NCI-H1105 treated with DMSO at 0.1 percent for 48 hours (cell line): Measurements from ENCODE around the gene EMSY.

Experiments
- DNase-seq: peaks from one replicate; lab custom pipeline; 2025; lab: John Stamatoyannopoulos, UW

The EMSY gene

DNA sequence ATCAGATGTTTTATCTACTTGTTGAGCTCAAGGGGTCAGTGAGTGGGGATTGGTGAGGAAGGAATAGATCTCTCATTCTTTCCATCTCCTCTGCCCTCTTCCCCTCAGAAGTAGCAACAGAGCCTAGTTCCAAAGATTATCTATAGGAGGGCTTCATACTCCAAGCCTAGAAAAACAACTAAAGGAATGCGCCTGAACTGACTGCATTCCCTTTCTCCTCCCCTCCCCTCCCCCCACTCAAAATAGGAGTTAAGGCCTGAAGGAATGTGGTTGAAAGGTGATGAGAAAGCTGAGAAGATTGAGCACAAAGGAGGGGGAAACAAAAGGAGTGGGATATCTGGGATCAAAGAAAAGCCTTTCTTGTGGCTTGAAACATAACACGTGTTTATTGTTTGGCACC, 10.5 kb downstream of the EMSY start:
- DNase-seq = no peak

DNA sequence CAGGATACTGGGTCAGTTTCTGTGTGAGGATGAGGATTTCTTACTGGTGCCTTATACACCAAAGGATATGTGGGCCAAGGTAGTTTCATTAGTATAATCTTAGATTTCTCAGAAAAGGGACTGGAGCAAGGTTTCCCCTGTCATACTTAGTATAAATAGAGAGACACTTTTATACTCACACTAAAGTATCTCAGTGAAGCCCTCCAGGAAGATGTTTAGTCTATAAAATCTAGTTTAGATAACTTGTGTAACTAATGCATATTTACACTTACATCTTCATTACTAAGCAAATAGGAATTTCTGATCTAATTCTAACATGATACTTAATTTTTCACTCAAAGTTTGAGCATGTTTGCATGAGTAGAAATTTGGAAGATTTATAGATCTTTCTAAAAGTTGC, 11.1 kb downstream of the EMSY start:
- no peak for DNase-seq

DNA sequence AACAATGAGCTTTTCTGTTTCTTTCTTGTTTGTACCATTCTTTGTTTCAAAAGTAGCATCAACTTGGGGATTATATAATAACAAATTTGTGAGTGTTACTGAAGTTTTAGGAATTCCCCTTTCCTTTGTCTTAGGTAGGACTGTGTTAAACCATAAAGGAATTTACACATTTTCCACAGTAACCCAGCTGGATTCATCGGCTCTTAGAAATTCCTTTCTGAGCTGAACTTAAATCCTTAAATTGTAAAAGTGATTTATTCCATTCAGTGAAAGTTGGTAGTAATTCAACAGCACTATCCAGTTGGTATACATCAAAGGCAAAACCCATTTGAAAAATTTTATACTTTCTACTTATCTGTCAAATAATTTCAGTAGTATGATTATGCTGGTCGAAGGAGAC, 11.8 kb downstream of the EMSY start:
- no peak for DNase-seq

DNA sequence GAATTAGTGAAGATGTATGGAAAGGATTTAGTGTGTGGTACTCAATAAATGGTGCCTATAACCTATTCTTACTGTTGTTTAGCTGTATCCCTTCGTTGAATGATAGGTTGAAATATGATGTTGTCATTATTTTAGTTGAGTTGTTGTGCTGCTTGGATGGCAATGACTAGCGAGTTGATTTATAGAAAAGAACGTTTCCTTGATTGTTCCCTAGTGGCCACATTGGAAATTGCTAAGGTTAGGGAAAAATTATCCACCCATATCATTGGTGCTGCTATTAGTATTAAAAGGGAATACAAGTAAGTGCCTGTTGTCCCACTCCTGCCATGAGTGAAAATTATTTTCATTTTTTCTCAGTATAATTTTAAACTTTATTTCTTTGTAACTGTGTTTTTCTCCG, 14.5 kb downstream of the EMSY start:
- no peak for DNase-seq

DNA sequence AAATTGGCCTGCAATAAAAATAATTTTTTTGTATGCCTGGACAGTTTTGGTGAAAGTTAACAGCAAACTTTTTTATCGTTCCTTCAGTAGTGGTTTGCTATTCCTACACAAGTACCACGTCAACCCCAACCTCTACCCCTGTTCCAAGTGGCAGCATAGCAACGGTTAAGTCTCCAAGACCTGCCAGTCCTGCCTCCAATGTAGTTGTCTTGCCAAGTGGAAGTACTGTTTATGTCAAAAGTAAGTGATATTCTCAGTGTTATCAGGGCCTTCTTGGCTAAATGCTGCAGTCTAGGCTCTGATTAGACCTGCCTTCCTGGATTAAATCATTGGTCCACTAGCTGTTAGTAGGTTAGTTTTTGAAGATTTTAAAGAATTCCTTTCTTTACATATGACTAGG, 15.0 kb downstream of the EMSY start:
- no peak for DNase-seq

GRCh38 chr11:76462317-76462716, 17.5 kb downstream of the EMSY start:
- no peak for DNase-seq

DNA sequence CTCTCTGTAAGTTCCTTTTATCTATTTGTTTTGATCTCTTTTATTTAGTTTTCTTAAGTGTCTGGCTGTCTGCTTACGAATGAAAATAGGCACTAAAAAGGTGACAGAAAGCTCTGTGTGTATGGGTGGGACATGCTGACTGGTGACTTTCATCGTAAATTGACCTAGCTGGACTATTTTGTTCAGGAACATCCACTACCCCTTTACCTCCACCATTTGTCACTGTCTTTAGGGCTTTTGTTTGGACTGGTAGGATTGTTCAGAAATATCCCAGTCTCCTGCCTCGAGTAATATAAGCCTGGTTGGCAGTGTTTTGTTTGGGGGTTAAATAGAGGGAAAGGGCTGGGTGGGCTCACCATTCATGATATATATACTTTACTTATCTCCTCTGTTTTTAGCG, 20.9 kb downstream of the EMSY start:
- DNase-seq = no peak

- no peak for DNase-seq
These were observed 21.8 kb downstream of the EMSY start for GRCh38 chr11:76466666-76467065.

DNA sequence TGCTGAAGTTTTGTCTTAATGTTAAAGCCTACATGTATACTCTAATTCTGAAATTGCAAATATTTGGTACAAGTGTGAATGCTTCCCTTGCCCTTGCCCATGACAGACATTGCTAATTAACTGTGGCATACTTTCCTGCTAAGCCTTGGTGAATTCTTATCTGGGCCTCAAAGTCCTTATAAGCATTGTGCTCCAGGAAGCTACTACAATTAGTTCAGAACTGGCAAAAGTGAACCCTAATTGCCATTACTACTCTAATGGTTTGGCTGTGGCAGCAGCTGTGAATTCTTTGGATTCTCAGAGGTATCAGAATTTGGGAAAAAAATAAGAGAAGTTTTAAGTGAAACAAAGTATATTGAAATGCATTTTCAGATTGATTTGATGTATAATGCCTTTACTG, 24.3 kb downstream of the EMSY start:
- DNase-seq = no peak

GRCh38 chr11:76471382-76471781, 26.6 kb downstream of the EMSY start:
- no peak for DNase-seq

- DNase-seq = no peak
These were observed 35.4 kb downstream of the EMSY start for GRCh38 chr11:76480241-76480640.

DNA sequence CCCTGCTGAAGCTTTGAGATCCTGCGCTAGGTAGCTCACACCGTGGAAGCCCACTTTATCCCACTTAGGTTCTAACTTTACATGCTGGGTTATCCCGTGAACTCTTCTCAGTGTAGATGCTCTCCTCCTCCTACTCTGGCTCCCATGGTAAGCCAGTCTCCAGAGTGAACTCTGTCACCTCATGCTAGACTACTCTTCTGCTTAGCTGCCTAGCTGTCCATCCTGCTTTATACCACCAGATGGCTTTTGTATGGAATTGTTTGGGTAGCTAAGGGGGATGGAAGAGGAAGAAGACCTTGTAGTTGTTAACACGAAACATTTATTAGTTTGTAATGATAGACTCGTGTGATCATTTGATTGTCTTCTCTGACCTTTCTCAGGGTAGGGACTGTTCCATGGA, 46.8 kb downstream of the EMSY start:
- DNase-seq = no peak

DNA sequence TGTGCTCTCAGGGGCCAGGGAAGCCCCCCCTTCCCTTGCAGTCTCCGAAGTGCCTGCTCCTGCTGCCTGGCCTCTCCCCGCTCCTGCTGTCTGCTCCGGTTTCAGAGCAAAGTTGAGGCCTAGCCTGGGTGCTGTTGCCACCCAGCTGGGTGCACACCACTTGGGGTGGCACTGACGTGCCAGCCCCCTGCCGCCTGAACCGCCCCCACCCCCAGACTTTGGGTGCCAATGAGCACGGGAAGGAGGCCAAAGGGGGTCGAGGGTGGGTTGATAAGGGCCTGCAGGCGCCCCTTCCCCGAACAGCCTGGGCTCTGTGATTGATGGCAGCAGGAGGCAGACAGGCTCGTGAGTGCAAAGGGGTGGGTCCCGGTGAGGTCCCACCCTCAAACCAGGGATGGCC, 48.2 kb downstream of the EMSY start:
- DNase-seq = no peak

DNA sequence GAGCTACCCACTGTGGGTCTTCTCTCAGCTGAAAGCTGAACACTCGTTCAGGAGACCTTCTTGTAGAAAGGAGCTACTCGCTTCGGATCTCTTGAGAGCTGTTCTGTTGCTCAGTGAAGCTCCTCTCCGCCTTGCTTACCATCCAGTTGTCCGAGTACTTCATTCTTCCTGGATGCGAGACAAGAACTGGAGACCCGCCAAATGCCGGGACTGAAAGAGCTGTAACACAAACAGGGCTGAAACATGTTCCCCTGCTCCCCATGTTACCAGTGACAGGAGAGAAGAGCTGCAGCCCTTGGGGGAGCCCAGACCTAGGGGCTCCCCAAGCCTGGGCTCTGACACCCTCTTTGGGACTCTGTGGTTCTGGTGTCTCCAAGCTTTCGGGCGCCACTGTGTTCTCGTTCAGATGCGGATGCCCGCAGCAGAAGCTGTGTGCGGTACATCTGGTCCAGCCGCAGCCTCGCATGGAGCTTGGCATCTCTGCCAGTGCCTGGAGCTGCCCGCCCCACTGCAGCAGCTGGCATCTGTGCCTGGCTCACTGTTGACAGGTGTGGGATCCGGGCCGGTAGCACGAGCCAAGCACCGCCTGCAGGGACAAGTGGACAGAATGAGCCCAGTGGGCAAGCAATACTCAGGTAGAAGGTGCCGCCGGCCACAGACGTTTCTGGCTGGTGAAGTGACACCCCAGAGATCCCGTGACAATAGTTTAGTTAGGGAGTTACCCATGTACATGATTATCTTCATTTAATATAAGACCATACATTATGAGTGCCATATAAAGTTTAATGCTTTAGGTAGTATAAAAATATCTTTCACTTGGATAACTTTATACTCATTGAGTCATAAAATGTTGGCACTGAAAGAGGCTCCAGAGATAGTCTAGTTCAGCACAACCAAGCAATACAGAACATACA, 49.1 kb downstream of the EMSY start:
- DNase-seq = no peak

DNA sequence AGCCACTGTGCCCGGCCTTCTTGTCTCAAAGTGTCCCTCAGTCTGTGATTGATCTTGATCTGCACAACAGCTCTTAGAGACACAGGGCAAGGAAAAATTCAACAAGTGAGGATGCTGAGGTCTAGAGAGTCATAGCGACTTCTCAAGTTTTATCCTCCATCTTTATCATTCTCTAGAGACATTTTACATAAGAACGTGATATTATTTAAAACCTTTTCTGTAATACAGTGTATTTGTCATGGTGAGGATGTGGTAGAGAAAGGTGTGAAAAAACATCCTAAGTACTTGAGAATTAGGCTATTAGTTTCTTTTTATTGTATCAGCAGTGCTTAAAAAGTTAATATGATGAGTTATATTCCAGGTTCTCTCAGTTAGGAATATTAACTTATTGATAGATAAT, 50.2 kb downstream of the EMSY start:
- DNase-seq = no peak

DNA sequence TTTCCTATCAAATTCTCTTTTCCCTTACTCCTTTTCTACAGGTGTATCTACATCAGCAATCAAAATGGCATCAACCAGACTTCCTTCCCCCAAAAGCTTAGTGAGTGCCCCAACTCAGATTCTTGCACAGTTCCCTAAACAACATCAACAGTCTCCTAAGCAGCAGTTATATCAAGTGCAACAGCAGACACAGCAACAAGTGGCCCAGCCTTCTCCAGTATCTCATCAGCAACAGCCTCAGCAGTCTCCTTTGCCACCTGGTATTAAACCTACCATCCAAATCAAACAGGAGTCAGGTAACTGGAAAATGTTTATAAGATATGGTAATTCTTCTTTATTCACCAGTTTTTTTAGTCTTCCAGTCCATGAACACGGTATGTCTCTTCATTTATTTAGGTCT, 51.4 kb downstream of the EMSY start:
- DNase-seq = no peak

GRCh38 chr11:76501526-76502202, 56.8 kb downstream of the EMSY start:
- DNase-seq = no peak

DNA sequence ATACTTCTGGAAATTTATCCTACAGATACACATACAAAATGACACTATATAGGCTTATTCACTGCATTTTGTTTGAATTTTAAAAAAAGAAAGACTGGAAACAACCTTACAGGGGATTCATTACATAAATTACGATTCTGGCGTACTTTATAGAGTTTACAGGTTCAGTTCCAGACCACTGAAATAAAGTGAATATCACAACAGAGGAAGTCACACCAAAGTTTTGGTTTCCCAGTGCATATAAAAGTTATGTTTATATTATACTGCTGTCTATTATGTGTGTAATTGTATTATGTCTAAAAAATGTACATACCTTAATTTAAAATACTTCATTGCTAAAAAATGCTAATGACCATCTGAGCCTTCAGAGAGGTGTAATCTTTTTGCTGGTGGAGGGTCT, 62.0 kb downstream of the EMSY start:
- DNase-seq = no peak

- no peak for DNase-seq
These were observed 65.5 kb downstream of the EMSY start for GRCh38 chr11:76510060-76511047.

GRCh38 chr11:76512851-76513653, 68.2 kb downstream of the EMSY start:
- peak; percentile 18 for DNase-seq

- DNase-seq = no peak
These were observed 68.8 kb downstream of the EMSY start for GRCh38 chr11:76513654-76514034.

DNA sequence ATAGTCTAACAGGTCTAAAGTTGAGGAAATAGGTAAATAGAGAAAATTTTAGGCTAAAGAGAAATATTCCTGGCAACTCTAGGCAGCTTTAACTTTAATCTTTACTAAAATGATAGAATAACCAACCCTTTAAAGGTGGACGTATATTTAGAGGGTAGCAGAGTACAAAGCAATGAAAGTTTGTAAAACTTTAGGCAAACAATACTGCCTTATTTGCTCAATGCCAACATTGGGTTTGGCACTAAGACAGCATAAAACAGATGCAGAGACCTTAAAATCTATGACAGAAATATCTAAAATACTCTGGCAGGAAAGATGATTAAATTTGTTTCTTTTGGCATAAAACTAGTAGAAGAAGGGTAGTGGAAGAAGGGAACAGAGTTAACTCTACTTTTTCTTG, 70.7 kb downstream of the EMSY start:
- no peak for DNase-seq
